Measurements from ENCODE around the gene APLF. TPM values are rescaled to one million over a fixed set of nuclear protein-coding genes. Genes with fewer than 3 reads are reported as not detected.

Gene APLF
- total RNA-seq, 1 experiment from 2014 or later, result 4.5 TPM

- Mint-ChIP-seq H3K4me1 (ENCODE audit: low read depth, unreplicated experiment) (no peaks in the 10 kb centered on the region), H3K9me3 (ENCODE audit: low read depth, unreplicated experiment) (peaks cover 4% of the 10 kb centered on the region), H3K27me3 (ENCODE audit: unreplicated experiment) (no peaks in the 10 kb centered on the region), H3K4me3 (ENCODE audit: low read depth, unreplicated experiment) (no peak overlapping the region), H3K27ac (ENCODE audit: unreplicated experiment) (no peak overlapping the region), H3K36me3 (ENCODE audit: insufficient read depth, unreplicated experiment) (no peaks in the 10 kb centered on the region)
- CTCF ChIA-PET, result no interaction called here
- intact Hi-C loops (cut with micrococcal nuclease; ENCODE audit: unreplicated experiment), result no loop called here
- no peak for TF ChIP-seq CTCF (IDR thresholded peaks at IDR 0.05; ENCODE audit: unreplicated experiment)
- no peak for DNase-seq
- no TSS peak for BruUV-seq (replicated peaks)
Observed at GRCh38 chr2:68607837-68608236, 140.5 kb downstream of the APLF start.

GRCh38 chr2:68612765-68613519, 145.6 kb downstream of the APLF start:
- Mint-ChIP-seq H3K27ac (ENCODE audit: unreplicated experiment) (no peak overlapping the region), H3K4me3 (ENCODE audit: low read depth, unreplicated experiment) (no peak overlapping the region), H3K4me1 (ENCODE audit: low read depth, unreplicated experiment) (no peaks in the 10 kb centered on the region), H3K9me3 (ENCODE audit: low read depth, unreplicated experiment) (peaks cover 5% of the 10 kb centered on the region), H3K36me3 (ENCODE audit: insufficient read depth, unreplicated experiment) (no peaks in the 10 kb centered on the region), H3K27me3 (ENCODE audit: unreplicated experiment) (no peaks in the 10 kb centered on the region)
- intact Hi-C loops (cut with micrococcal nuclease; ENCODE audit: unreplicated experiment), result no loop called here
- BruUV-seq (replicated peaks), result no TSS peak
- DNase-seq, result no peak
- no peak for TF ChIP-seq CTCF (IDR thresholded peaks at IDR 0.05; ENCODE audit: unreplicated experiment)
- CTCF ChIA-PET, result no interaction called here

- intact Hi-C loops (cut with micrococcal nuclease; ENCODE audit: unreplicated experiment), result no loop called here
- CTCF ChIA-PET, result no interaction called here
- no TSS peak for BruUV-seq (replicated peaks)
- Mint-ChIP-seq H3K27ac (ENCODE audit: unreplicated experiment) (no peak overlapping the region), H3K27me3 (ENCODE audit: unreplicated experiment) (peaks cover under 1% of the 10 kb centered on the region), H3K36me3 (ENCODE audit: insufficient read depth, unreplicated experiment) (no peaks in the 10 kb centered on the region), H3K4me3 (ENCODE audit: low read depth, unreplicated experiment) (no peak overlapping the region), H3K9me3 (ENCODE audit: low read depth, unreplicated experiment) (peaks cover 2% of the 10 kb centered on the region), H3K4me1 (ENCODE audit: low read depth, unreplicated experiment) (no peaks in the 10 kb centered on the region)
- TF ChIP-seq CTCF (IDR thresholded peaks at IDR 0.05; ENCODE audit: unreplicated experiment), result no peak
- no peak for DNase-seq
Observed at GRCh38 chr2:68620772-68621171, 153.4 kb downstream of the APLF start.

- Mint-ChIP-seq H3K9me3 (ENCODE audit: low read depth, unreplicated experiment) (no peaks in the 10 kb centered on the region), H3K27ac (ENCODE audit: unreplicated experiment) (no peak overlapping the region), H3K4me1 (ENCODE audit: low read depth, unreplicated experiment) (no peaks in the 10 kb centered on the region), H3K4me3 (ENCODE audit: low read depth, unreplicated experiment) (no peak overlapping the region), H3K36me3 (ENCODE audit: insufficient read depth, unreplicated experiment) (no peaks in the 10 kb centered on the region), H3K27me3 (ENCODE audit: unreplicated experiment) (peaks cover 31% of the 10 kb centered on the region)
- TF ChIP-seq CTCF (IDR thresholded peaks at IDR 0.05; ENCODE audit: unreplicated experiment), result no peak
- CTCF ChIA-PET, result no interaction called here
- intact Hi-C loops (cut with micrococcal nuclease; ENCODE audit: unreplicated experiment), result no loop called here
- no peak for DNase-seq
- no TSS peak for BruUV-seq (replicated peaks)
Observed at GRCh38 chr2:68623820-68624219, 156.4 kb downstream of the APLF start.
